IgD-negative memory B cell (primary cell): Measurements from ENCODE around the gene ASPRV1. TPM values are rescaled to one million over a fixed set of nuclear protein-coding genes. Genes with fewer than 3 reads are reported as not detected.

ENCODE experiments used
- H3K27ac Mint-ChIP-seq, 3 donors: one replicate each; pipeline ENCODE4 v1.8.0; 2020 to 2022; ENCODE audit warnings: mild to moderate bottlenecking in 3 of 3, mixed read lengths in 3 of 3, moderate library complexity in 1 of 3
- H3K27me3 Mint-ChIP-seq: one replicate; pipeline ENCODE4 v1.8.0; 2021; ENCODE audit warnings: mixed read lengths
- H3K36me3 Mint-ChIP-seq: one replicate; pipeline ENCODE4 v1.8.0; 2020; ENCODE audit warnings: mild to moderate bottlenecking, mixed read lengths
- H3K4me1 Mint-ChIP-seq, 3 donors: one replicate each; pipeline ENCODE4 v1.8.0; 2020 to 2022; ENCODE audit warnings: mixed read lengths in 3 of 3, mild to moderate bottlenecking in 1 of 3
- H3K4me3 Mint-ChIP-seq, 4 donors: one replicate each; pipeline ENCODE4 v1.8.0; 2020 to 2022; ENCODE audit warnings: mild to moderate bottlenecking in 4 of 4, mixed read lengths in 4 of 4, moderate library complexity in 3 of 4
- H3K9me3 Mint-ChIP-seq, 3 donors: one replicate each; pipeline ENCODE4 v1.8.0; 2020 to 2021; ENCODE audit warnings: mixed read lengths in 3 of 3, mild to moderate bottlenecking in 1 of 3
- polyA plus RNA-seq: library from polyadenylated mRNA; unstranded; fragments of 300-500 nt; fragmentation: Illumina TruSeq; gene quantifications from one replicate; pipeline ENCODE4 v1.2.3, GENCODE V29; 2021

The ASPRV1 gene
- polyA plus RNA-seq, 1 donor from 2014 or later, result 0.35 TPM

DNA sequence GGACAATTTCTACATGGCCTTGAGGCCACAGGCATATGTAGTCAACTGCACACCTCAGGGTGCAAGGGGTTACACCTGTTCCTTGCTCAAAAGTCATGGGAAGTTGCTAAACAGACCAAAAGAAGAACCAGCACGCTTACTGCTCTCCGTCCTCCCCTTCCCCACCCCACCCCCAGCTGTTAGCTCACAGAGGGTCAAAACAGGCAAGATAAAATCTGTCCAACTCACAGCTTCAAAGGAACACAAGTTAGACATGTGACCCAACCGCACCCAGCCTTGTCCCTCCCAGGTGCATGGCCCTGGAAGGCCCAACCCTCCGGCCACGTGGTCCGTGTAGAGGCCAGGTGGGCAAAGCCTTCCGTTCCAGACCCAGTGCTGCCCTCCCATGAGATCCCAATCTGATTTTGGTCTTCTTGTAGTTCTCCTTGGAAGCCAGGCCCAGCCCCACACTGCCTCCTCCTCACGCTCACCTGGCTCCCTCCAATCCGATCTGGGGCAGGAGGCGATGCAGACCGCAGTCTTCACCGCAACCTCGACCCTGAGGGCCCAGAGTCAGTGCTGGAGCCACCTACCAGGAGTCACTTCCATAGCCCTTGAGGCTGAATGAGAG is 14.5 kb upstream of the ASPRV1 start:
- Mint-ChIP-seq H3K4me1 (no peaks in the 10 kb centered on the region), H3K4me3 (no peak overlapping the region), H3K9me3 (no peaks in the 10 kb centered on the region), H3K27me3 (no peaks in the 10 kb centered on the region), H3K27ac (peak overlapping the region in 1 of 3 donors; percentile 77), H3K36me3 (peaks cover 2% of the 10 kb centered on the region)

- Mint-ChIP-seq H3K4me3 (no peak overlapping the region), H3K27me3 (no peaks in the 10 kb centered on the region), H3K9me3 (no peaks in the 10 kb centered on the region), H3K27ac (no peak overlapping the region), H3K36me3 (peaks cover 2% of the 10 kb centered on the region), H3K4me1 (no peaks in the 10 kb centered on the region)
These were observed 13.9 kb upstream of the ASPRV1 start for GRCh38 chr2:69975136-69975852.

GRCh38 chr2:69973335-69973735 is 11.9 kb upstream of the ASPRV1 start:
- Mint-ChIP-seq H3K4me3 (no peak overlapping the region), H3K9me3 (no peaks in the 10 kb centered on the region), H3K27me3 (no peaks in the 10 kb centered on the region), H3K36me3 (peaks cover 2% of the 10 kb centered on the region), H3K4me1 (no peaks in the 10 kb centered on the region), H3K27ac (no peak overlapping the region)

- Mint-ChIP-seq H3K4me3 (peak overlapping the region in 1 of 4 donors; percentile 18), H3K4me1 (no peaks in the 10 kb centered on the region), H3K27me3 (no peaks in the 10 kb centered on the region), H3K36me3 (peaks cover 2% of the 10 kb centered on the region), H3K27ac (no peak overlapping the region), H3K9me3 (no peaks in the 10 kb centered on the region)
These were observed 11.4 kb upstream of the ASPRV1 start for GRCh38 chr2:69972822-69973221.

DNA sequence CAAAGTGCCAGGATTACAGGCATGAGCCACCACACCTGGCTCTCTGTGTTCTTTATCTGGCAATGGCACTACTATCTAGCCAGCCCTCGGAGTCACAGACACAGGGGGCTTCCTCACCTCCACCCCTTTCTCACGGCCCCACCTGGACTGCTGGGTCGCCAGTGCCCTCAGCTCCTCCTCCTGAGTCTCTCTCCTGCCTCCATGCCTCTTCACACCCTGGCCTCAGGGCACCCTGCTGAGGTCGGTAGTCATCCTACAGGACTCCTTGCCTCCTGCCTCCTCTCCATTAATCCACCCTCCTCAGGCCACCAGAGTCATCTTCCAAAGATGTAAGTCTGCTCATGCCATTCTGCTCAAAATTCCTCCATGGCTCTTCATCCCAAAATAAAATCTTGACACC is 8.6 kb upstream of the ASPRV1 start:
- no peaks in the 10 kb centered on the region for H3K4me1 Mint-ChIP-seq
- peak overlapping the region in 1 of 3 donors; percentile 85 for H3K27ac Mint-ChIP-seq
- peaks cover 2% of the 10 kb centered on the region for H3K36me3 Mint-ChIP-seq
- no peaks in the 10 kb centered on the region for H3K27me3 Mint-ChIP-seq
- no peak overlapping the region for H3K4me3 Mint-ChIP-seq
- H3K9me3 Mint-ChIP-seq, result no peaks in the 10 kb centered on the region

GRCh38 chr2:69969126-69969983 is 7.9 kb upstream of the ASPRV1 start:
- H3K27me3 Mint-ChIP-seq, result no peaks in the 10 kb centered on the region
- peaks cover 0 to 2% (median 0%) of the 10 kb centered on the region in 3 donors for H3K4me1 Mint-ChIP-seq
- H3K27ac Mint-ChIP-seq, result peak overlapping the region in 2 of 3 donors; percentile 45 to 85
- H3K36me3 Mint-ChIP-seq, result peaks cover 2% of the 10 kb centered on the region
- H3K4me3 Mint-ChIP-seq, result no peak overlapping the region
- H3K9me3 Mint-ChIP-seq, result no peaks in the 10 kb centered on the region

DNA sequence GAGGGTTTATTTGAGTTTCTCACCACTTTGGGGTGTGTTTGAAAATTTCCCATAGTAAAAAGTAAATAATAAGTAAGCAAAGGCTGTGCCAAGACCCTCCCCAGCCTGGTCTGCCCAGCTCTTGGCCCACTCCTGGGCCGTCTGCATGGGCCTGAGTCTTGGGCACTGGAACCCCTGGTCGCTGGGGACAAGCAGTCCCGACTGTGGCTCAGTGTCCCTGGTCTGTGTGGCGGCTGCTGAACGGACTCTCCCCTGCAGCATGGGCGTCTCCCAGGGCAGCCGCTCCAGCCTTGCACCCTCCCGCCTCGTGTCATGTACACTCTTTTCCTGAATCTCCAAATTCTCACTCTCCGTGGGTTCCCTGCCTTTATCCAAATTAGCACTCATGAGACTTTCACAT is 7.2 kb upstream of the ASPRV1 start:
- no peak overlapping the region for H3K27ac Mint-ChIP-seq
- H3K36me3 Mint-ChIP-seq, result peaks cover 2% of the 10 kb centered on the region
- no peak overlapping the region for H3K4me3 Mint-ChIP-seq
- H3K4me1 Mint-ChIP-seq, result peaks cover 0 to 2% (median 0%) of the 10 kb centered on the region in 3 donors
- no peaks in the 10 kb centered on the region for H3K9me3 Mint-ChIP-seq
- no peaks in the 10 kb centered on the region for H3K27me3 Mint-ChIP-seq

GRCh38 chr2:69966496-69966895 is 5.1 kb upstream of the ASPRV1 start:
- Mint-ChIP-seq H3K27ac (no peak overlapping the region), H3K4me1 (peaks cover 0 to 2% (median 0%) of the 10 kb centered on the region in 3 donors), H3K9me3 (no peaks in the 10 kb centered on the region), H3K4me3 (no peak overlapping the region), H3K36me3 (no peaks in the 10 kb centered on the region), H3K27me3 (no peaks in the 10 kb centered on the region)

DNA sequence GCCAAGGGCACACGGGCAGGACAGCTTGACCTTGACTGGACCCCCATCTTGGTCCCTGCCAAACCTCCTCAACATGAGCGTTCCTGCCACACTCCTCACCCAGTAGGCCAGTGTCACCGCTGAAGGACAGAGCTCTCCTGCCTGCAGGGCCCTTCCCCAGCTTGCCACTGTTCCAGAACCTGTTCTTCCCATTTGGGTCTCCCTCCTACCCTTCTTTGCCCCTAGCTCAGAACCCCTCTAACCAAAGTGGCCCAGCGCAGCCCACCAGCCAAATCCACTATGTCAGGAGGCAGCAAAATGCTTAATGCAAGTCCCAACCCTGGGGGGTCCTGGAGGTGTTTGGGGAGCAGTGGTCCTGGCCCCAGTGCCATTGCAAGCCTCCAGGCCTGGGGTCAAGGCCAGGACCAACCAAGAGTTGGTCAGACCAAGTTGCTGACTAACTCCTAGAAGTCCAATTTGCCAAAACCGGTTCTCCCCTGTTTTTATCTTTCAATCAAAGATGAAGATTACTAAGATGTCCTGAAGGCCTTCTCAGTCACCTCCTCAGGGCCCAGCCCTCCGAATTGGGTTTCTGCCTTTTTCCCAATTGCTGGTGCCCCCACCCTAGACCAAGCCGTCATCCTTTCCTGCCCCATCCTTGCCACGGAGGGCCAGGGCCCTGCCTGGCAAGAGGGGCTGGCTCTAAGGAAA is 4.5 kb upstream of the ASPRV1 start:
- H3K4me1 Mint-ChIP-seq, result peaks cover 0 to 2% (median 0%) of the 10 kb centered on the region in 3 donors
- H3K9me3 Mint-ChIP-seq, result no peaks in the 10 kb centered on the region
- H3K27ac Mint-ChIP-seq, result no peak overlapping the region
- H3K36me3 Mint-ChIP-seq, result no peaks in the 10 kb centered on the region
- no peak overlapping the region for H3K4me3 Mint-ChIP-seq
- no peaks in the 10 kb centered on the region for H3K27me3 Mint-ChIP-seq

GRCh38 chr2:69964353-69964841 is 3.0 kb upstream of the ASPRV1 start:
- Mint-ChIP-seq H3K4me1 (peaks cover 0 to 2% (median 0%) of the 10 kb centered on the region in 3 donors), H3K27ac (peak overlapping the region in 1 of 3 donors; percentile 50), H3K4me3 (no peak overlapping the region)

DNA sequence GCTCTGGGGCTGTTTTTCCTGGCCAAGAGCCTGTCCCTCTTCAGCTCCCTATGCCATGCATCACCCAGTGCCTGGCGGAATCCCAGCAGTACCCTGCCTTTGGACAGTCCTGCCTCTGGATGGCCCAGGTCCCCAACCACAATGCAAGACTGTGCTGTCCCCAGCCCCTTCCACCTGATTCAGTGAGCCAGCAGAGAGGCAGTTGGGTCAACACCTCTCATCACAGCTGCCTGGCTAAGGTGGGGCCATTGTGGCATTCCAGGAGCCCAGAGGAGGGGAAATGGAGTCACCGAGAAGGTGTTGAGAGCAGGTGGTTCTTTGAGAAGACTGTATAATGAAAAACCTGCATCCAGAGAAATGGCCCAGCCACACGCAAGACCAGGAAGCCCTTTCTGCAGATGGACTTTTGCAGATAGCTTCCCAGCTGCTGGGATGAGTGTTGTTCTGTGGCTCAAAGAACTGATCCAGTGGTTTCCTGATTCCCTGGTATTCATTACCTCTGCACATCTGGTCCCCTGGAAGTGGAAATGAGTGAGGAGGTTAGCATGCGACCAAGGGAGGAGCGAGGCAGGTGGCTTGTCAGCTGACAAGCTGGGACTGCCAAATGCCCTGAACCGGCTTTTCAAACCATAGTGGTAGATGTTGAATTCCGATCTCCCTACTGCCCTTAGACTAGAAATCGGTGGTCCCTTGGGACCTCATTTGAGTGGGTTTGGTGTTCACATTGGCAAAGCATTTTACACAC is 1.7 kb upstream of the ASPRV1 start:
- Mint-ChIP-seq H3K27me3 (peaks cover 8% of the 10 kb centered on the region), H3K4me3 (no peak overlapping the region), H3K27ac (peak overlapping the region in 1 of 3 donors; percentile 39), H3K36me3 (no peaks in the 10 kb centered on the region), H3K4me1 (peaks cover 0 to 2% (median 0%) of the 10 kb centered on the region in 3 donors), H3K9me3 (no peaks in the 10 kb centered on the region)

More at GRCh38 chr2:69964353-69964841, 3.0 kb upstream of the ASPRV1 start:
- peaks cover 5% of the 10 kb centered on the region for H3K27me3 Mint-ChIP-seq
- H3K9me3 Mint-ChIP-seq, result no peaks in the 10 kb centered on the region
- H3K36me3 Mint-ChIP-seq, result no peaks in the 10 kb centered on the region

GRCh38 chr2:69960821-69961220 is 610 bp downstream of the ASPRV1 start:
- Mint-ChIP-seq H3K36me3 (no peaks in the 10 kb centered on the region), H3K4me3 (no peak overlapping the region), H3K4me1 (peaks cover 0 to 3% (median 0%) of the 10 kb centered on the region in 3 donors), H3K9me3 (no peaks in the 10 kb centered on the region), H3K27me3 (peaks cover 8% of the 10 kb centered on the region), H3K27ac (no peak overlapping the region)

DNA sequence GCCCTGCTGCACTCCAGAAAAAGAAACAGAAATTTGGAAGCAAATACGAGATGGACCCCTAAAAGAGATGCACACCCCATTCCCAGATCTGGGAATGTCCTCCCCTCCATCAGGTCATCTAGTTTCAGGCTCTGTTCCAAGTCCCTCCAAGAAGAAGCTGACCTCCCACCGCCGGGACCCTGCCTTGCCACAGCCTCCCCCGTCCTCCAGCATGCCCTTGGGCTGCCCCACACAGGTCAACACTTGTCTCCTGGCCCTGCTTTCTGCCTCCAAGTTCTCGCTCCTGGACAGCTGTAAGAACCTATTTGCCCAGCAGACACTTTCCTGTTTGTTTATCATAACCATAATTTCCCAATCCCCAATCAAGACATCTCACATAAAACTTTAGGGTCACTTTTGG is 2.0 kb downstream of the ASPRV1 start:
- Mint-ChIP-seq H3K36me3 (no peaks in the 10 kb centered on the region), H3K4me3 (no peak overlapping the region), H3K4me1 (peaks cover 0 to 1% (median 0%) of the 10 kb centered on the region in 3 donors), H3K27me3 (peaks cover 8% of the 10 kb centered on the region), H3K27ac (no peak overlapping the region), H3K9me3 (no peaks in the 10 kb centered on the region)

DNA sequence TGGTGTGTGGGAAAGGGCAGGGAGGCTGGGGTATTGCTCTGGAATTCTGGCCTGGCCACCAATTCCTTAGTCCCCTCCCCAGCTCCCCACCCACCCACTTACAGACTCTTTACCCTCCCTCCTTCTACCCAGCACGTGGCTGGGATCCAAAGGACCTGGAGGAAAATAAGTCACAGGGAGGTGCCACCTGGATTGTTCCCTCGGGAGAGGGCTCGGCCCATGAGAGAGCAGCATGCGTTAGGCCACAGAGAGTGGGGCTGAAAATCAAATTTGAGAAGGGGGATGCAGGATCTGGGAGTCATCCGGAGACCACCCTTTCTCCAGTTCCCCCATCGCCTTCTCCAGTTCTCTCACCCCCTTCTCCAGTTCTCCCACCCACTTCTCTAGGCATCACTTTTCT is 3.0 kb downstream of the ASPRV1 start:
- no peaks in the 10 kb centered on the region for H3K36me3 Mint-ChIP-seq
- H3K4me3 Mint-ChIP-seq, result no peak overlapping the region
- H3K27me3 Mint-ChIP-seq, result peaks cover 8% of the 10 kb centered on the region
- no peak overlapping the region for H3K27ac Mint-ChIP-seq
- H3K9me3 Mint-ChIP-seq, result no peaks in the 10 kb centered on the region
- H3K4me1 Mint-ChIP-seq, result peaks cover 0 to 3% (median 0%) of the 10 kb centered on the region in 3 donors
